ENCODE data around the gene PPP1R3D.
A peak's percentile ranks its signal among the peaks of the same experiment; 100 is the strongest.

Gene PPP1R3D

DNA sequence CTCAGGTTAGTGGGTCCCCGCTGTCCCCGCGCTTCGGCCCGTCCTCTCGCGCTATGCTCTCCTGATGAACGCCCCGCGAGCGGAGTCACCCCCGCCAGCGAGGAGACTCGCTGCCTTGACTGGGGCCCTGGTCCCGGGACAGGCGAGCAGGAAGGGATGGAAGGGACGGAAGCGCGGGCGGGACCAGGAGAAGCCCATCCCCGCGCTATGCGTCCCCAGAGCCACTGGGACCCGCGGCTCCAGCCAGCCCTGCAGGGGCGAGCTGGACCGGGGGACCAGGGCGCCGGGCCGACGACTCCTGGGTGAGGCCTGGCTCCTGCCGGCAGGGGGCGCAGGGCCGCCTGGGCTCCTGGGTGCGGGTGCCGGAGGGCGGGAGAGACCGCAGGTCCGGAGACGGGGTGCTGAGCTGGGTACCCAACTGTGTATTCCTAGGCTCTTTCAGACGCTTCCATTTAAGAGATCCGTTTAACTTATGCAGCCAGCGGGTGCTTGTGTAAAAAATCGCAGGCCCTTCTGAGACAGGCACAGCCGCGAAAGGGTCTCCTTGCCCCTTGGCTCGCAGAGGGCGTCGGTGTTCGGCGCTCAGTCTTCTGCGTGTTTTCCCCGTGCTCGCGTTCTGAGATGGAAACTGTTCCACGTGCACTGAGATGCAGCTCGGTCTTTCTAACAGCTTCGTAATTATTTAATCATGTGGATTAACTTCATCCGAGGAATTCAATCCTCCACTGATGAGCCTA lies 6.1 kb downstream of the PPP1R3D start (continued):
- TF ChIP-seq ZNF148 (tag by site-specific recombination; IDR thresholded peaks at IDR 0.05; ENCODE audit: borderline replicate concordance), result no peak
- 0 out of 2 replicates have a peak, but pooled peaks have one; percentile 42 for TF ChIP-seq ZBTB48 (tag by site-specific recombination; IDR thresholded peaks at IDR 0.05)
- 0 out of 2 replicates have a peak, but pooled peaks have one; percentile 32 for TF ChIP-seq ZNF2 (tag by site-specific recombination; IDR thresholded peaks at IDR 0.05)
- no peak for TF ChIP-seq ZNF510 (tag by site-specific recombination; IDR thresholded peaks at IDR 0.05; ENCODE audit: insufficient replicate concordance)
- TF ChIP-seq ZNF416 (tag by site-specific recombination; IDR thresholded peaks at IDR 0.05), result no peak
- no peak for TF ChIP-seq GLI4 (tag by site-specific recombination; IDR thresholded peaks at IDR 0.05)
- TF ChIP-seq SP7 (tag by site-specific recombination; IDR thresholded peaks at IDR 0.05), result peak; percentile 52
- TF ChIP-seq, protein P1, sequence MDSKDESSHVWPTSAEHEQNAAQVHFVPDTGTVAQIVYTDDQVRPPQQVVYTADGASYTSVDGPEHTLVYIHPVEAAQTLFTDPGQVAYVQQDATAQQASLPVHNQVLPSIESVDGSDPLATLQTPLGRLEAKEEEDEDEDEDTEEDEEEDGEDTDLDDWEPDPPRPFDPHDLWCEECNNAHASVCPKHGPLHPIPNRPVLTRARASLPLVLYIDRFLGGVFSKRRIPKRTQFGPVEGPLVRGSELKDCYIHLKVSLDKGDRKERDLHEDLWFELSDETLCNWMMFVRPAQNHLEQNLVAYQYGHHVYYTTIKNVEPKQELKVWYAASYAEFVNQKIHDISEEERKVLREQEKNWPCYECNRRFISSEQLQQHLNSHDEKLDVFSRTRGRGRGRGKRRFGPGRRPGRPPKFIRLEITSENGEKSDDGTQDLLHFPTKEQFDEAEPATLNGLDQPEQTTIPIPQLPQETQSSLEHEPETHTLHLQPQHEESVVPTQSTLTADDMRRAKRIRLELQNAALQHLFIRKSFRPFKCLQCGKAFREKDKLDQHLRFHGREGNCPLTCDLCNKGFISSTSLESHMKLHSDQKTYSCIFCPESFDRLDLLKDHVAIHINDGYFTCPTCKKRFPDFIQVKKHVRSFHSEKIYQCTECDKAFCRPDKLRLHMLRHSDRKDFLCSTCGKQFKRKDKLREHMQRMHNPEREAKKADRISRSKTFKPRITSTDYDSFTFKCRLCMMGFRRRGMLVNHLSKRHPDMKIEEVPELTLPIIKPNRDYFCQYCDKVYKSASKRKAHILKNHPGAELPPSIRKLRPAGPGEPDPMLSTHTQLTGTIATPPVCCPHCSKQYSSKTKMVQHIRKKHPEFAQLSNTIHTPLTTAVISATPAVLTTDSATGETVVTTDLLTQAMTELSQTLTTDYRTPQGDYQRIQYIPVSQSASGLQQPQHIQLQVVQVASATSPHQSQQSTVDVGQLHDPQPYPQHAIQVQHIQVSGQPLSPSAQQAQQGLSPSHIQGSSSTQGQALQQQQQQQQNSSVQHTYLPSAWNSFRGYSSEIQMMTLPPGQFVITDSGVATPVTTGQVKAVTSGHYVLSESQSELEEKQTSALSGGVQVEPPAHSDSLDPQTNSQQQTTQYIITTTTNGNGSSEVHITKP (tag by site-specific recombination; IDR thresholded peaks at IDR 0.05), result peak; percentile 44; the same call in 1 of the 2 replicates
- TF ChIP-seq CTCF (tag by site-specific recombination; IDR thresholded peaks at IDR 0.05), result peak; percentile 90
- TF ChIP-seq GLIS2 (tag by site-specific recombination; IDR thresholded peaks at IDR 0.05), result peak; percentile 70; the same call in 1 of the 2 replicates
- no peak for TF ChIP-seq ZNF645 (tag by site-specific recombination; IDR thresholded peaks at IDR 0.05)
- no peak for TF ChIP-seq ZNF114 (tag by site-specific recombination; IDR thresholded peaks at IDR 0.05)
- TF ChIP-seq SP2 (tag by site-specific recombination; IDR thresholded peaks at IDR 0.05), result peak; percentile 44
- TF ChIP-seq GLIS1 (tag by site-specific recombination; IDR thresholded peaks at IDR 0.05), result no peak
- peak; percentile 67; the same call in 1 of the 2 replicates for TF ChIP-seq ZSCAN30 (tag by site-specific recombination; IDR thresholded peaks at IDR 0.05)
- TF ChIP-seq HOXC10 (CRISPR knock-in tag; IDR thresholded peaks at IDR 0.05), result no peak
- peak; percentile 37; the same call in 1 of the 2 replicates for TF ChIP-seq ZIC2 (tag by site-specific recombination; IDR thresholded peaks at IDR 0.05)
- TF ChIP-seq, protein P2, sequence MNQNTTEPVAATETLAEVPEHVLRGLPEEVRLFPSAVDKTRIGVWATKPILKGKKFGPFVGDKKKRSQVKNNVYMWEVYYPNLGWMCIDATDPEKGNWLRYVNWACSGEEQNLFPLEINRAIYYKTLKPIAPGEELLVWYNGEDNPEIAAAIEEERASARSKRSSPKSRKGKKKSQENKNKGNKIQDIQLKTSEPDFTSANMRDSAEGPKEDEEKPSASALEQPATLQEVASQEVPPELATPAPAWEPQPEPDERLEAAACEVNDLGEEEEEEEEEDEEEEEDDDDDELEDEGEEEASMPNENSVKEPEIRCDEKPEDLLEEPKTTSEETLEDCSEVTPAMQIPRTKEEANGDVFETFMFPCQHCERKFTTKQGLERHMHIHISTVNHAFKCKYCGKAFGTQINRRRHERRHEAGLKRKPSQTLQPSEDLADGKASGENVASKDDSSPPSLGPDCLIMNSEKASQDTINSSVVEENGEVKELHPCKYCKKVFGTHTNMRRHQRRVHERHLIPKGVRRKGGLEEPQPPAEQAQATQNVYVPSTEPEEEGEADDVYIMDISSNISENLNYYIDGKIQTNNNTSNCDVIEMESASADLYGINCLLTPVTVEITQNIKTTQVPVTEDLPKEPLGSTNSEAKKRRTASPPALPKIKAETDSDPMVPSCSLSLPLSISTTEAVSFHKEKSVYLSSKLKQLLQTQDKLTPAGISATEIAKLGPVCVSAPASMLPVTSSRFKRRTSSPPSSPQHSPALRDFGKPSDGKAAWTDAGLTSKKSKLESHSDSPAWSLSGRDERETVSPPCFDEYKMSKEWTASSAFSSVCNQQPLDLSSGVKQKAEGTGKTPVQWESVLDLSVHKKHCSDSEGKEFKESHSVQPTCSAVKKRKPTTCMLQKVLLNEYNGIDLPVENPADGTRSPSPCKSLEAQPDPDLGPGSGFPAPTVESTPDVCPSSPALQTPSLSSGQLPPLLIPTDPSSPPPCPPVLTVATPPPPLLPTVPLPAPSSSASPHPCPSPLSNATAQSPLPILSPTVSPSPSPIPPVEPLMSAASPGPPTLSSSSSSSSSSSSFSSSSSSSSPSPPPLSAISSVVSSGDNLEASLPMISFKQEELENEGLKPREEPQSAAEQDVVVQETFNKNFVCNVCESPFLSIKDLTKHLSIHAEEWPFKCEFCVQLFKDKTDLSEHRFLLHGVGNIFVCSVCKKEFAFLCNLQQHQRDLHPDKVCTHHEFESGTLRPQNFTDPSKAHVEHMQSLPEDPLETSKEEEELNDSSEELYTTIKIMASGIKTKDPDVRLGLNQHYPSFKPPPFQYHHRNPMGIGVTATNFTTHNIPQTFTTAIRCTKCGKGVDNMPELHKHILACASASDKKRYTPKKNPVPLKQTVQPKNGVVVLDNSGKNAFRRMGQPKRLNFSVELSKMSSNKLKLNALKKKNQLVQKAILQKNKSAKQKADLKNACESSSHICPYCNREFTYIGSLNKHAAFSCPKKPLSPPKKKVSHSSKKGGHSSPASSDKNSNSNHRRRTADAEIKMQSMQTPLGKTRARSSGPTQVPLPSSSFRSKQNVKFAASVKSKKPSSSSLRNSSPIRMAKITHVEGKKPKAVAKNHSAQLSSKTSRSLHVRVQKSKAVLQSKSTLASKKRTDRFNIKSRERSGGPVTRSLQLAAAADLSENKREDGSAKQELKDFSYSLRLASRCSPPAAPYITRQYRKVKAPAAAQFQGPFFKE (tag by site-specific recombination; IDR thresholded peaks at IDR 0.05; ENCODE audit: borderline replicate concordance), result no peak
- peak; percentile 85 for TF ChIP-seq ZBTB8A (tag by site-specific recombination; IDR thresholded peaks at IDR 0.05)
- no peak for TF ChIP-seq ZNF585B (tag by site-specific recombination; IDR thresholded peaks at IDR 0.05)
- TF ChIP-seq ZNF623 (tag by site-specific recombination; IDR thresholded peaks at IDR 0.05), result no peak
- TF ChIP-seq, protein P3, sequence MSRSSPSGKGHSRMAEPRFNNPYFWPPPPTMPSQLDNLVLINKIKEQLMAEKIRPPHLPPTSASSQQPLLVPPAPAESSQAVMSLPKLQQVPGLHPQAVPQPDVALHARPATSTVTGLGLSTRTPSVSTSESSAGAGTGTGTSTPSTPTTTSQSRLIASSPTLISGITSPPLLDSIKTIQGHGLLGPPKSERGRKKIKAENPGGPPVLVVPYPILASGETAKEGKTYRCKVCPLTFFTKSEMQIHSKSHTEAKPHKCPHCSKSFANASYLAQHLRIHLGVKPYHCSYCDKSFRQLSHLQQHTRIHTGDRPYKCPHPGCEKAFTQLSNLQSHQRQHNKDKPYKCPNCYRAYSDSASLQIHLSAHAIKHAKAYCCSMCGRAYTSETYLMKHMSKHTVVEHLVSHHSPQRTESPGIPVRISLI (tag by site-specific recombination; IDR thresholded peaks at IDR 0.05), result no peak
- no peak for TF ChIP-seq ZNF549 (tag by site-specific recombination; IDR thresholded peaks at IDR 0.05)
